WTC11 (cell line): ENCODE data around the gene ANTXR2. TPM values are rescaled to one million over a fixed set of nuclear protein-coding genes. Genes with fewer than 3 reads are reported as not detected.

Experiments used
- ATAC-seq: fragments of 200-7000 bp; cut with Tn5 transposase; 2 replicates; pipeline ENCODE4 v1.10.0; 2021; ENCODE audit warnings: mild to moderate bottlenecking, moderate library complexity
- CTCF ChIA-PET: fragments of 300-600 bp; sonication (Branson Sonifier 250); formaldehyde crosslinking; loops from one replicate; lab custom pipeline; 2021; ENCODE audit warnings: antibody characterized with exemption; lab: Charles Lee
- POLR2A ChIA-PET: fragments of 350-600 bp; sonication (Branson Sonifier 250); formaldehyde crosslinking; loops from one replicate; lab custom pipeline; 2021; ENCODE audit warnings: antibody characterized with exemption; lab: Charles Lee
- DNase-seq: peaks from one replicate; pipeline ENCODE4 v3.0.0; 2021; ENCODE audit warnings: low spot score
- H3K27ac Mint-ChIP-seq: 2 replicates; pipeline ENCODE4 v1.8.0; 2021; ENCODE audit warnings: mixed read lengths
- H3K27me3 Mint-ChIP-seq: 2 replicates; pipeline ENCODE4 v1.8.0; 2021; ENCODE audit warnings: low read depth, mild to moderate bottlenecking, moderate library complexity, mixed read lengths
- H3K36me3 Mint-ChIP-seq: 2 replicates; pipeline ENCODE4 v1.8.0; 2021; ENCODE audit warnings: mixed read lengths
- H3K4me1 Mint-ChIP-seq: 2 replicates; pipeline ENCODE4 v1.8.0; 2022; ENCODE audit warnings: mixed read lengths
- H3K4me3 Mint-ChIP-seq: 2 replicates; pipeline ENCODE4 v1.8.0; 2021; ENCODE audit warnings: mild to moderate bottlenecking, moderate library complexity, mixed read lengths
- H3K9me3 Mint-ChIP-seq: 2 replicates; pipeline ENCODE4 v1.8.0; 2021; ENCODE audit warnings: mixed read lengths
- AR ChIP-seq: fragments of 250-450 bp; sonication (Bioruptor Pico); IDR thresholded peaks from 2 replicates; pipeline ENCODE4 v1.9.0; 2021; ENCODE audit warnings: mild to moderate bottlenecking
- CBFB ChIP-seq: sonication (generic); formaldehyde crosslinking; IDR thresholded peaks from 2 replicates; pipeline ENCODE4 v1.8.1; 2022; ENCODE audit warnings: mild to moderate bottlenecking, low read depth, missing genetic modification reagents
- CREM ChIP-seq: sonication (generic); formaldehyde crosslinking; IDR thresholded peaks from 2 replicates; pipeline ENCODE4 v1.8.1; 2022; ENCODE audit warnings: mild to moderate bottlenecking, missing genetic modification reagents, moderate library complexity
- E2F1 ChIP-seq: sonication (generic); formaldehyde crosslinking; IDR thresholded peaks from 2 replicates; pipeline ENCODE4 v1.8.0; 2022; ENCODE audit warnings: mild to moderate bottlenecking, missing genetic modification reagents
- ELF4 ChIP-seq: sonication (generic); formaldehyde crosslinking; IDR thresholded peaks from 2 replicates; pipeline ENCODE4 v1.8.1; 2022; ENCODE audit warnings: low read depth, mild to moderate bottlenecking, moderate library complexity, missing genetic modification reagents
- ESRRA ChIP-seq: sonication (generic); formaldehyde crosslinking; IDR thresholded peaks from 2 replicates; pipeline ENCODE4 v1.8.1; 2022; ENCODE audit warnings: mild to moderate bottlenecking, missing genetic modification reagents, borderline replicate concordance
- FOXK1 ChIP-seq: sonication (generic); formaldehyde crosslinking; IDR thresholded peaks from 2 replicates; pipeline ENCODE4 v1.8.0; 2022; ENCODE audit warnings: mild to moderate bottlenecking, moderate library complexity, missing genetic modification reagents
- FOXP1 ChIP-seq: sonication (generic); formaldehyde crosslinking; IDR thresholded peaks from 2 replicates; pipeline ENCODE4 v1.8.0; 2022; ENCODE audit warnings: missing genetic modification reagents, mild to moderate bottlenecking, moderate library complexity, borderline replicate concordance
- GRHL2 ChIP-seq: fragments of 250-450 bp; sonication (Bioruptor Pico); IDR thresholded peaks from 2 replicates; pipeline ENCODE4 v1.8.0; 2022; ENCODE audit warnings: mild to moderate bottlenecking, moderate library complexity; ENCODE audit not compliant: insufficient replicate concordance, severe bottlenecking
- GTF2I ChIP-seq: fragments of 250-450 bp; sonication (Bioruptor Pico); conservative IDR thresholded peaks from 2 replicates; pipeline ENCODE4 v1.4.0; 2021; ENCODE audit warnings: mild to moderate bottlenecking
- JAZF1 ChIP-seq: fragments of 250-450 bp; sonication (Bioruptor Pico); IDR thresholded peaks from 2 replicates; pipeline ENCODE4 v1.9.0; 2021; ENCODE audit warnings: moderate library complexity, mild to moderate bottlenecking, inconsistent platforms
- JUN ChIP-seq: sonication (generic); formaldehyde crosslinking; IDR thresholded peaks from 2 replicates; pipeline ENCODE4 v1.8.0; 2023; ENCODE audit warnings: mild to moderate bottlenecking, missing genetic modification reagents
- MYBL2 ChIP-seq: sonication (generic); formaldehyde crosslinking; IDR thresholded peaks from 2 replicates; pipeline ENCODE4 v1.8.1; 2023; ENCODE audit warnings: mild to moderate bottlenecking, moderate library complexity, missing genetic modification reagents
- NFE2L1 ChIP-seq: sonication (generic); formaldehyde crosslinking; IDR thresholded peaks from 2 replicates; pipeline ENCODE4 v1.8.1; 2023; ENCODE audit warnings: missing genetic modification reagents
- NR2C2 ChIP-seq: sonication (generic); formaldehyde crosslinking; IDR thresholded peaks from 2 replicates; pipeline ENCODE4 v1.8.0; 2022; ENCODE audit warnings: mild to moderate bottlenecking, missing genetic modification reagents
- NR3C1 ChIP-seq: sonication (generic); formaldehyde crosslinking; conservative IDR thresholded peaks from 2 replicates; pipeline ENCODE4 v1.8.1; 2023; ENCODE audit warnings: low read depth, mild to moderate bottlenecking, missing genetic modification reagents
- PREB ChIP-seq: sonication (generic); formaldehyde crosslinking; IDR thresholded peaks from 2 replicates; pipeline ENCODE4 v1.8.1; 2022; ENCODE audit warnings: mild to moderate bottlenecking, missing genetic modification reagents, moderate library complexity, borderline replicate concordance
- PRRX2 ChIP-seq: fragments of 250-450 bp; sonication (Bioruptor Pico); IDR thresholded peaks from 2 replicates; pipeline ENCODE4 v1.8.0; 2021; ENCODE audit warnings: mild to moderate bottlenecking
- RORB ChIP-seq: fragments of 250-450 bp; sonication (Bioruptor Pico); IDR thresholded peaks from 2 replicates; pipeline ENCODE4 v1.9.0; 2021; ENCODE audit warnings: mild to moderate bottlenecking
- SOX15 ChIP-seq: fragments of 250-450 bp; sonication (Bioruptor Pico); IDR thresholded peaks from 2 replicates; pipeline ENCODE4 v1.9.0; 2021; ENCODE audit warnings: mild to moderate bottlenecking
- TP53 ChIP-seq: sonication (generic); formaldehyde crosslinking; IDR thresholded peaks from 2 replicates; pipeline ENCODE4 v1.8.1; 2023; ENCODE audit warnings: mild to moderate bottlenecking, missing genetic modification reagents
- ZNF232 ChIP-seq: sonication (generic); formaldehyde crosslinking; IDR thresholded peaks from 2 replicates; pipeline ENCODE4 v1.8.0; 2022; ENCODE audit warnings: mild to moderate bottlenecking, missing genetic modification reagents
- ZNF317 ChIP-seq: sonication (generic); formaldehyde crosslinking; IDR thresholded peaks from 2 replicates; pipeline ENCODE4 v1.8.1; 2023; ENCODE audit warnings: low read depth, mild to moderate bottlenecking, moderate library complexity, missing genetic modification reagents, borderline replicate concordance
- ZNF425 ChIP-seq: fragments of 250-450 bp; sonication (Bioruptor Pico); conservative IDR thresholded peaks from 2 replicates; pipeline ENCODE4 v1.9.0; 2021; ENCODE audit warnings: mild to moderate bottlenecking
- ZNF671 ChIP-seq: fragments of 250-450 bp; sonication (Bioruptor Pico); IDR thresholded peaks from 2 replicates; pipeline ENCODE4 v1.8.0; 2021; ENCODE audit warnings: mild to moderate bottlenecking
- total RNA-seq: library from RNA; stranded (reverse); gene quantifications from 3 replicates; pipeline ENCODE4 v1.2.3, GENCODE V29; 2021
- TF ChIP-seq, protein P1 (sequence below): sonication (generic); formaldehyde crosslinking; IDR thresholded peaks from 2 replicates; pipeline ENCODE4 v1.8.0; 2022; ENCODE audit warnings: mild to moderate bottlenecking, missing genetic modification reagents

The ANTXR2 gene
- total RNA-seq, 1 experiment from 2014 or later = 9.9 TPM

DNA sequence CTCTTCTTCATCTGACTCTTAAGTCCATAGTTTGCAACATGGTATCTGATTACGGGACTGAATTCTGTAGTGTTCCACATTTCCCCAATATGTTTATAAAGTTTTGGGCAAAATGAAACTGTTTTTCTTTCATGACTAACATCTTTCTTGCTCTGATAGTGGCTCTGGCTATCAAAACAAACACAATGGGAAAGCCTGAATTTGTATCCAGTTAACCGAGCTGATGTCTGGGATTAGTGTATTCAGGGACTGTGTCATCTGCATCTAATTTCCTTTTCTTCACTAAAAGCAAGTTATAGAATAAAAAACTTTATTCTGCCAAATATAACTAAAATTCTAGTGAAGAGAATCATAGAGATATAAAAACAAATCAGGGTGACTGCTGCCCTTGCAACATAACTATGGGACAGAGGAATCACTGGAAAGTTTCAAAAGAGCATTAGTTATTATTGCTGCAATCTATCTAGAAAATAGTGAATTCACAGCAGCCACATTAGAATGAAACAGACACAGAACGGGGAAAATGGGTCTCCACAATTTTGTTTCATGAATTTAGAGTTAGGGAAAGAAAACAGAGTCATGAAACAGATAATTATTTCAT is 61.3 kb downstream of the ANTXR2 start:
- no peaks in the 10 kb centered on the region for H3K36me3 Mint-ChIP-seq
- H3K27me3 Mint-ChIP-seq = no peaks in the 10 kb centered on the region
- POLR2A ChIA-PET = no interaction called here
- no peak for ATAC-seq
- no peak overlapping the region for H3K4me3 Mint-ChIP-seq
- CTCF ChIA-PET = no interaction called here
- no peaks in the 10 kb centered on the region for H3K9me3 Mint-ChIP-seq
- peaks cover 16% of the 10 kb centered on the region for H3K4me1 Mint-ChIP-seq
- H3K27ac Mint-ChIP-seq = no peak overlapping the region
- TF ChIP-seq PRRX2 (CRISPR knock-in tag) (no peak), GRHL2 (CRISPR knock-in tag) (no peak), GTF2I (CRISPR knock-in tag) (no peak), NR2C2 (CRISPR knock-in tag) (no peak), JUN (CRISPR knock-in tag) (no peak), NR3C1 (CRISPR knock-in tag) (no peak), E2F1 (no peak), CREM (CRISPR knock-in tag) (no peak), FOXP1 (no peak), ZNF425 (CRISPR knock-in tag) (no peak), JAZF1 (CRISPR knock-in tag) (no peak), ESRRA (CRISPR knock-in tag) (no peak), ZNF671 (CRISPR knock-in tag) (no peak), FOXK1 (CRISPR knock-in tag) (no peak), ZNF232 (CRISPR knock-in tag) (no peak), SOX15 (CRISPR knock-in tag) (no peak), MYBL2 (no peak)
- TF ChIP-seq, all 79 proteins: peak for 0
- DNase-seq = no peak

DNA sequence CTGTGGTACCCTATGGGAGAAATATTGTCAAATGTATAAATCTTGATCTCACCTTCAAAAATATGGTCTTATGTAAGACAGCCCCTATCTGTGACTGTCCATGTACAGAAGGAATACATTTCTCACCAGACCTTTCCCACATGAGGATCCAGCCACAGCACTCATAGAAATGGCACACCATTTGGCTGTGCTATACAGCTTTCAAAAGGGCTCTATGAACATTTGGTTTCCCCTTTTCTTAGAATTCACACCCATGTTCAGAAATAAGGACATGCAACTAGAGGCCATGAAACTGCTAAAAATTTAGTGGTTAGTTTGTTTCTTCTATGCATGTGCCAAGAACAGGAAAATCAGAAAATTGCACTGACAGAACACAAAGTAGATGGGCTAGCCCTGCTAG is 62.7 kb downstream of the ANTXR2 start:
- Mint-ChIP-seq H3K27ac (no peak overlapping the region), H3K9me3 (peaks cover 3% of the 10 kb centered on the region; the same call in 1 of the 2 replicates), H3K36me3 (peaks cover 3% of the 10 kb centered on the region), H3K27me3 (no peaks in the 10 kb centered on the region), H3K4me3 (no peak overlapping the region), H3K4me1 (peaks cover 16% of the 10 kb centered on the region)
- ChIA-PET POLR2A (no interaction called here), CTCF (no interaction called here)
- ATAC-seq (no peak), DNase-seq (no peak)
- TF ChIP-seq, protein P1, sequence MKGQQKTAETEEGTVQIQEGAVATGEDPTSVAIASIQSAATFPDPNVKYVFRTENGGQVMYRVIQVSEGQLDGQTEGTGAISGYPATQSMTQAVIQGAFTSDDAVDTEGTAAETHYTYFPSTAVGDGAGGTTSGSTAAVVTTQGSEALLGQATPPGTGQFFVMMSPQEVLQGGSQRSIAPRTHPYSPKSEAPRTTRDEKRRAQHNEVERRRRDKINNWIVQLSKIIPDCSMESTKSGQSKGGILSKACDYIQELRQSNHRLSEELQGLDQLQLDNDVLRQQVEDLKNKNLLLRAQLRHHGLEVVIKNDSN (CRISPR knock-in tag) = no peak
- no peak for TF ChIP-seq JAZF1 (CRISPR knock-in tag)
- TF ChIP-seq AR (CRISPR knock-in tag) = no peak
- TF ChIP-seq ELF4 (CRISPR knock-in tag) = no peak
- no peak for TF ChIP-seq NFE2L1 (CRISPR knock-in tag)
- no peak for TF ChIP-seq RORB
- no peak for TF ChIP-seq PREB
- no peak for TF ChIP-seq ZNF425 (CRISPR knock-in tag)
- TF ChIP-seq TP53 = no peak
- TF ChIP-seq ZNF317 (CRISPR knock-in tag) = no peak
- TF ChIP-seq FOXK1 (CRISPR knock-in tag) = no peak
- no peak for TF ChIP-seq CBFB (CRISPR knock-in tag)
